Sigmoid colon (tissue), 7 donors: ENCODE results near the gene PLPP1. TPM values are rescaled to one million over a fixed set of nuclear protein-coding genes. Genes with fewer than 3 reads are reported as not detected.

Experiments
- DNase-seq: peaks from one replicate; pipeline ENCODE4 v3.0.0-alpha.2; 2019
- H3K27ac ChIP-seq, 4 donors: fragments of 200-600 bp; sonication (generic); one replicate each; pipeline ENCODE4 v1.5.1; 2016 to 2019; ENCODE audit warnings: mild to moderate bottlenecking in 1 of 4
- H3K27me3 ChIP-seq, 3 donors: fragments of 200-600 bp; sonication (generic); one replicate each; pipeline ENCODE4 v1.5.1; 2019; ENCODE audit warnings: mild to moderate bottlenecking in 1 of 3
- H3K36me3 ChIP-seq, 4 donors: fragments of 200-600 bp; sonication (generic); one replicate each; pipeline ENCODE4 v1.5.1; 2016 to 2019
- H3K4me1 ChIP-seq, 4 donors: fragments of 200-600 bp; sonication (generic); one replicate each; pipeline ENCODE4 v1.5.1; 2017 to 2019
- H3K4me3 ChIP-seq, 4 donors: fragments of 200-600 bp; sonication (generic); one replicate each; pipeline ENCODE4 v1.5.1; 2017 to 2019; ENCODE audit warnings: mild to moderate bottlenecking in 2 of 4, moderate library complexity in 1 of 4
- H3K9me3 ChIP-seq, 4 donors: fragments of 200-600 bp in 3 of 4; sonication (generic) in 3 of 4; one replicate each; pipeline versions ENCODE4 v1.5.1 to v1.6.1; 2013 to 2019
- CTCF ChIP-seq, 4 experiments: fragments of 450-650 bp in 3 of 4; fragments of 200-600 bp in 1 of 4; IDR thresholded peaks; one replicate each; pipeline ENCODE4 v1.5.1; 2016 to 2019; ENCODE audit warnings: antibody characterized with exemption in 4 of 4, mild to moderate bottlenecking in 3 of 4, moderate library complexity in 2 of 4
- EP300 ChIP-seq, 4 donors: sonication (generic); formaldehyde crosslinking; IDR thresholded peaks; one replicate each; pipeline ENCODE4 v1.6.1; 2017; ENCODE audit warnings: antibody characterized with exemption in 4 of 4
- POLR2A ChIP-seq, 2 donors: fragments of 450-650 bp; IDR thresholded peaks; one replicate each; pipeline ENCODE4 v1.6.1; 2016; ENCODE audit warnings: antibody characterized with exemption in 2 of 2, mild to moderate bottlenecking in 2 of 2, moderate library complexity in 2 of 2
- POLR2AphosphoS5 ChIP-seq, 4 donors: sonication (generic); formaldehyde crosslinking; IDR thresholded peaks; one replicate each; pipeline ENCODE4 v1.6.1; 2017; ENCODE audit warnings: antibody characterized with exemption in 4 of 4
- WGBS, 2 donors: extraction: QIAGEN DNeasy Blood & Tissue Kit; methylation state at CpG; one replicate each; pipeline ENCODE4 v1.1.7; 2013; 5-methylcytosine and 5-hydroxymethylcytosine counted together
- intact Hi-C: fragments of 100-400 bp; cut with DNase I; formaldehyde crosslinking; loops from one replicate; pipeline ENCODE4 v1.15.1; 2023
- polyA plus RNA-seq, 3 donors: library from polyadenylated mRNA; stranded (reverse); fragments of 200-250 nt; gene quantifications; one replicate each; pipeline ENCODE4 v1.2.3, GENCODE V29; 2013
- total RNA-seq, 4 donors: library from RNA; depleted of rRNA; stranded (reverse); fragments of >200 nt; gene quantifications; one replicate each; pipeline ENCODE4 v1.1.0, GENCODE V29; 2016
- donor health status: healthy with polysubstance abuse.
- donor health status: Bipolar disorder and iron deficiency.
- donor health status: healthy.

Gene PLPP1
- total and polyA plus RNA-seq, 7 donors: 44.2 to 355 (median 264) TPM

- no peak for DNase-seq
- Histone ChIP-seq H3K9me3 (no peaks in the 10 kb centered on the region), H3K4me1 (peaks cover 0 to 40% (median 19%) of the 10 kb centered on the region in 4 donors), H3K27ac (no peak overlapping the region), H3K27me3 (no peaks in the 10 kb centered on the region), H3K4me3 (no peak overlapping the region), H3K36me3 (peaks cover 0 to 12% (median 0%) of the 10 kb centered on the region in 4 donors)
- 96 to 99% methylated on average over 1 of the region's 1 CpG for WGBS, 2 donors
- intact Hi-C loops: no loop called here
- TF ChIP-seq POLR2AphosphoS5 (IDR thresholded peaks at IDR 0.05): no peak
Measured at GRCh38 chr5:55484531-55484930, 50.2 kb downstream of the PLPP1 start.

GRCh38 chr5:55483885-55484284, 50.9 kb downstream of the PLPP1 start:
- Histone ChIP-seq H3K4me1 (peaks cover 0 to 36% (median 19%) of the 10 kb centered on the region in 4 donors), H3K9me3 (no peaks in the 10 kb centered on the region), H3K27me3 (no peaks in the 10 kb centered on the region), H3K27ac (no peak overlapping the region), H3K36me3 (peaks cover 0 to 12% (median 0%) of the 10 kb centered on the region in 4 donors), H3K4me3 (no peak overlapping the region)
- no peak for TF ChIP-seq CTCF (IDR thresholded peaks at IDR 0.05)
- no peak for DNase-seq
- 90 to 92% methylated on average over 3 of the region's 3 CpGs for WGBS, 2 donors
- intact Hi-C loops: no loop called here

DNA sequence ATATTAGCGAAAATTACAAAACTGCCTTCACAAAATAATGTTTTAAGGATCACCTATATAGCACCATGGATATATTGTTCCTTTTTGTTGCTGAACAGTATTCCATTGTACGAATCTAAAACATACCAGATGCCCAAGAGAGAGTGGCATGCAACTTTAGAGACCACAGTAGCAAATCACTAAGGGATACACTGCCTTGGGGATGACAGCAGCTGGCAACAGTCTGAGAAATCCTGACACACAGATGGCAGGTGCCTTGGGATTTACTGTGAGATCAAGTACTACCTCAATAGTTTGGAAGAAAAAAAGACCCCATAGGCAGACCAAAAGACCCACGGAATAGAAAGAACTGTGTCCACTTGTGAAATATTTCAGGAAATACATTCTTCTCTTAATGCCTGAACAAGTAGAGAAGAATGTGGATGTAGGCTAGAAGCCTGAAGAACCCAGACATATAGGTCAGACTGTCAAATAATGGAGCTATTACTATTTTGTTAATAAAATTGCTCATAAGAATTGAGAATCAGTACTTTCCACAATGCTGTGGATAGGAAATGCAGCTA, 53.4 kb downstream of the PLPP1 start:
- WGBS, 2 donors: 85 to 91% methylated on average over 3 of the region's 3 CpGs
- intact Hi-C loops: no loop called here

DNA sequence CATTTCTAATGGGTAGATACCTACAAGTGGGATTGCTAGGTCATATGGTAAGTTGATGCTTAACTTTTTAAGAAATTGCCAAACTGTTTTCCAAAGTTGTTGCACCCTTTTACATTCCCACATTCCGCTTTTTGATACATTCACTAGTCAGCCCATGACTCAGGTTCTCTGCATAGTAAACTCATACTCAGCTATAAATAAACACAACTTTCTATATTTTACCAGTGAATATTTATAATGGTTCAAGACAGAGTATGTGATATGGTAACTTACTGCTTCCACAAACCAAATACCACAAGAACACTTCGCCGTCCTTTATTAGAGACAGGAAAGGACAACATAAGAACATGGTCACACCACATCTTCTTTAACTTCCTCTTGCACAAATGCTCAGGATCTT, 54.0 kb downstream of the PLPP1 start:
- H3K4me1 ChIP-seq: peaks cover 0 to 39% (median 17%) of the 10 kb centered on the region in 4 donors
- H3K27me3 ChIP-seq: no peaks in the 10 kb centered on the region
- no peak overlapping the region for H3K27ac ChIP-seq
- no peak overlapping the region for H3K4me3 ChIP-seq
- intact Hi-C loops: no loop called here
- TF ChIP-seq CTCF (IDR thresholded peaks at IDR 0.05) (no peak), EP300 (IDR thresholded peaks at IDR 0.05) (no peak), POLR2AphosphoS5 (IDR thresholded peaks at IDR 0.05) (no peak), POLR2A (IDR thresholded peaks at IDR 0.05) (no peak)
- H3K36me3 ChIP-seq: peaks cover 0 to under 1% (median 0%) of the 10 kb centered on the region in 4 donors
- no peaks in the 10 kb centered on the region for H3K9me3 ChIP-seq
- no peak for DNase-seq
- WGBS, 2 donors: 84 to 91% methylated on average over 3 of the region's 3 CpGs

More for the DNA sequence above, 53.4 kb downstream of the PLPP1 start:
- no peak for DNase-seq
- H3K4me3 ChIP-seq: no peak overlapping the region
- H3K9me3 ChIP-seq: no peaks in the 10 kb centered on the region
- H3K4me1 ChIP-seq: peaks cover 0 to 39% (median 19%) of the 10 kb centered on the region in 4 donors
- no peak overlapping the region for H3K27ac ChIP-seq
- peaks cover 0 to 6% (median 0%) of the 10 kb centered on the region in 4 donors for H3K36me3 ChIP-seq
- TF ChIP-seq CTCF (IDR thresholded peaks at IDR 0.05): no peak
- TF ChIP-seq POLR2A (IDR thresholded peaks at IDR 0.05): no peak
- no peak for TF ChIP-seq EP300 (IDR thresholded peaks at IDR 0.05)
- no peak for TF ChIP-seq POLR2AphosphoS5 (IDR thresholded peaks at IDR 0.05)
- no peaks in the 10 kb centered on the region for H3K27me3 ChIP-seq

DNA sequence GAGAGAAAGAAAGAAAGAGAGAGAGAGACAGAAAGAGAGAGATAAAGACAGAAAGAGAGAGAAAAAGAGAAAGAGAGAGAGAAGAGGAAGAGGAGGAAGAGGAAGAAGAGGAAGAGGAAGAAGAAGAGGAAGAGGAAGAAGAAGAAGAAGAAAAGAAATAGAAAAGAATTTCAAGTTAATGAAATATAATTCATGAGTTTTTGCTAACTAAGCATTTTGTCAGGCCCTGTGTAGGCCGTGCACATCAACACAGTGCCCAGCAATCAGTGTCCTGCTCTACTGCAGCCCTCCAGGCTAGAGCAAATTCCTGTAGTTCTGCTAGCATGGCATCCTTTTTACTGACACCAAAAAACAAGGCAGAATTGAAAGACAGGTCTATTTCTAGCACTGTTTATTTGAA, 62.1 kb downstream of the PLPP1 start:
- TF ChIP-seq POLR2A (IDR thresholded peaks at IDR 0.05) (no peak), POLR2AphosphoS5 (IDR thresholded peaks at IDR 0.05) (no peak)
- intact Hi-C loops: no loop called here
- peaks cover 0 to 52% (median 31%) of the 10 kb centered on the region in 4 donors for H3K4me1 ChIP-seq

DNA sequence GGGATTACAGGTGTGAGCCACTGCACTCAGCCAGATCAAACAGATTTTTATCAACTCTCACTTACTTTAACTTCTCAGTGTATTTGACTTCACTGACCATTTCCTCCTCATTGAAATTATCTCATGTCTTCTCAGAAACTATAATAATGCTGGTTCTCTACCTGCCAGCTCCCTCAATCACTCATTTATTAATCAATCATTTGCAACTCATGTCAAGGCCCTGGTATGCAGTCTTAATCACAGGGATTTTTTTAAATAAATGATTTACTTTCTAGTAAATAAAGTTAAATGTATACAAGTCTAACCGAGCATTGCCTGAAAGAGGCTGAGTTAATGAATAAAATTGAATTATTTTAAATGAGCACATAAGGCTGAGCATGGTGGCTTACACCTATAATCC, 63.3 kb downstream of the PLPP1 start:
- peaks cover 0 to 31% (median 4%) of the 10 kb centered on the region in 4 donors for H3K36me3 ChIP-seq
- no peak overlapping the region for H3K4me3 ChIP-seq
- no peaks in the 10 kb centered on the region for H3K27me3 ChIP-seq
- intact Hi-C loops: no loop called here
- peaks cover 0 to 57% (median 36%) of the 10 kb centered on the region in 4 donors for H3K4me1 ChIP-seq
- TF ChIP-seq POLR2AphosphoS5 (IDR thresholded peaks at IDR 0.05): no peak
- TF ChIP-seq POLR2A (IDR thresholded peaks at IDR 0.05): no peak
- no peak for TF ChIP-seq CTCF (IDR thresholded peaks at IDR 0.05)
- no peak for TF ChIP-seq EP300 (IDR thresholded peaks at IDR 0.05)
- WGBS, 2 donors: 46 to 59% methylated on average over 1 of the region's 1 CpG
- H3K27ac ChIP-seq: no peak overlapping the region
- no peaks in the 10 kb centered on the region for H3K9me3 ChIP-seq
- no peak for DNase-seq

More for the DNA sequence above, 62.1 kb downstream of the PLPP1 start:
- no peak for DNase-seq
- Histone ChIP-seq H3K36me3 (peaks cover 0 to 21% (median 4%) of the 10 kb centered on the region in 4 donors), H3K27me3 (no peaks in the 10 kb centered on the region), H3K9me3 (no peaks in the 10 kb centered on the region), H3K27ac (no peak overlapping the region), H3K4me3 (no peak overlapping the region)
- WGBS, 2 donors: 85 to 87% methylated on average over 1 of the region's 1 CpG
